IgD-negative memory B cell (primary cell): ENCODE measurements around the gene HAVCR2. TPM values are rescaled to one million over a fixed set of nuclear protein-coding genes. Genes with fewer than 3 reads are reported as not detected.

ENCODE experiments used
- H3K27ac Mint-ChIP-seq, 3 donors: one replicate each; pipeline ENCODE4 v1.8.0; 2020 to 2022; ENCODE audit warnings: mild to moderate bottlenecking in 3 of 3, mixed read lengths in 3 of 3, moderate library complexity in 1 of 3
- H3K27me3 Mint-ChIP-seq: one replicate; pipeline ENCODE4 v1.8.0; 2021; ENCODE audit warnings: mixed read lengths
- H3K36me3 Mint-ChIP-seq: one replicate; pipeline ENCODE4 v1.8.0; 2020; ENCODE audit warnings: mild to moderate bottlenecking, mixed read lengths
- H3K4me1 Mint-ChIP-seq, 3 donors: one replicate each; pipeline ENCODE4 v1.8.0; 2020 to 2022; ENCODE audit warnings: mixed read lengths in 3 of 3, mild to moderate bottlenecking in 1 of 3
- H3K4me3 Mint-ChIP-seq, 4 donors: one replicate each; pipeline ENCODE4 v1.8.0; 2020 to 2022; ENCODE audit warnings: mild to moderate bottlenecking in 4 of 4, mixed read lengths in 4 of 4, moderate library complexity in 3 of 4
- H3K9me3 Mint-ChIP-seq, 3 donors: one replicate each; pipeline ENCODE4 v1.8.0; 2020 to 2021; ENCODE audit warnings: mixed read lengths in 3 of 3, mild to moderate bottlenecking in 1 of 3
- polyA plus RNA-seq: library from polyadenylated mRNA; unstranded; fragments of 300-500 nt; fragmentation: Illumina TruSeq; gene quantifications from one replicate; pipeline ENCODE4 v1.2.3, GENCODE V29; 2021

HAVCR2 gene
- 1.8 TPM for polyA plus RNA-seq

DNA sequence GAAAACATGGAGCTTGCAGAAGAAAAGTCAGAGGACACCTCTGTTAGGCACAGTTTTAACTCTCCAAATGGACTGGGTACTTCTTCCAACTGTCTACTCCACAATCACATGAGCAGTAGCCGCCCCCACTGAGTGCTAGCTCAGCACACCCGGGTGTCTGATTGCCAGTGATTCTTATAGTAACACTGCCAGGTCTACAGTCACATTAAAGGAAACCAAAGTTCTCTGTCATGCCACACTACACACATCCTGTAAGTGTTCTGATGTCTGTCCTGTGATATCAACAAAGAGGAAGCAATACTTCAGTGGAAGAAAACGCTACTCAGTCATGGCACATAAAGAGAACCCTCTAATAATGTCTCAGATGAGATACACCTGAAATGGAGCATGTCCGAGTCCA lies at the start of gene HAVCR2:
HAVCR2 (minus strand) TSS at position 69 of the 400 bp plus-strand sequence; CDS start at position 8, 61 bp downstream.
- H3K36me3 Mint-ChIP-seq, result peaks cover 3% of the 10 kb centered on the region
- peaks cover 21 to 27% (median 23%) of the 10 kb centered on the region in 3 donors for H3K4me1 Mint-ChIP-seq
- peak within 1 kb of the TSS; percentile 73 to 91 (median 81) for H3K4me3 Mint-ChIP-seq
- H3K9me3 Mint-ChIP-seq, result no peaks in the 10 kb centered on the region
- H3K27ac Mint-ChIP-seq, result peak within 1 kb of the TSS; percentile 68 to 87 (median 75)
- H3K27me3 Mint-ChIP-seq, result no peaks in the 10 kb centered on the region

DNA sequence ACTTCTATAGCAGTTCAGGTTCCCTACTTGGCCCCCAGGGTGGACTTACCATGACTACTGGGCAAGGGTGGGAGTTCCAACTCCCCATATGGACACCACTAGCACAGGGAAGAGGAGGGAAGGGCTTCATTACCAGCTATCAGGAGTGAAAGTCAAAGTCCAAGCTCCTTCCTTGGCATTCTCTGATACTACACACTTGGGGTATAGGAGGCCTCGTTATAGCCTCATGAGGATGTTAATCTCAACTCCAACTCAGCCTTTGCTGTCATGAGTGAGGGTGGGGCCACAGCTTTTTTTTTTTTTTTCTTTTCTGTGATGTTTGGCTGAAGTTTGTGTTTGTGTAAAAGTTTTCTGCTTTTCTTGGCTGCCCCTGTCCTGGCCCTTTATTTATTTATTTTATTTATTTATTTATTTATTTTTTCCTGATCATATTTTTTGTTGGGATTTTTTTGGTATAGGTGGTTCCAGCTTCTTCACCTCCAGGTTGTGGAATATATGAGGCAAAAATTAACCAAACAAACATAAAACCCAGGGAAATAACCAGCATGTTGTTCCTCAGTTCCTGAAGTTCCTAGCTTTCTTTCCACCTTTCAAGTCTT lies 48.5 kb upstream of the HAVCR2 start:
- no peaks in the 10 kb centered on the region for H3K36me3 Mint-ChIP-seq
- H3K4me3 Mint-ChIP-seq, result no peak overlapping the region
- no peaks in the 10 kb centered on the region for H3K9me3 Mint-ChIP-seq
- H3K4me1 Mint-ChIP-seq, result peaks cover 0 to 4% (median 3%) of the 10 kb centered on the region in 3 donors
- H3K27me3 Mint-ChIP-seq, result no peaks in the 10 kb centered on the region
- no peak overlapping the region for H3K27ac Mint-ChIP-seq

GRCh38 chr5:157155297-157155696 lies 46.5 kb upstream of the HAVCR2 start:
- Mint-ChIP-seq H3K27ac (peak overlapping the region in 1 of 3 donors; percentile 5), H3K36me3 (no peaks in the 10 kb centered on the region), H3K9me3 (no peaks in the 10 kb centered on the region), H3K27me3 (no peaks in the 10 kb centered on the region), H3K4me1 (peaks cover 0 to 4% (median 3%) of the 10 kb centered on the region in 3 donors), H3K4me3 (no peak overlapping the region)

DNA sequence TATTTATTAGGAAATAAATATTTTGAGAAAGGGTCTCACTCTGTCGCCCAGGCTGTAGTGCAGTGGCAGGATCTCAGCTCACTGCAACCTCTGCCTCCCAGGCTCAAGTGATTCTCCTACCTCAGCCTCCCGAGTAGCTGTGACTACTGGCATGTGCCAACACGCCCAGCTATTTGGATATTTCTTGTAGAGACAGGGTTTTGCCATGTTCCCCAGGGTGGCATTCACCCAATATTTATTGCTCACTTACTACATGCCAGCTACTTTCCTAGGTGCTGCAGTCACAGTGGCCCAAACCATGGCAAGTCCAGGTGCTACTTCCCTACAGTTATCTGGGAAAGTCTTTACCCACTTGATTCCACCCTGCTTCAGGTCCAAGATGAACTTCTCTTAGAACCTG lies 42.2 kb upstream of the HAVCR2 start:
- H3K9me3 Mint-ChIP-seq, result no peaks in the 10 kb centered on the region
- H3K4me3 Mint-ChIP-seq, result no peak overlapping the region
- peaks cover 4 to 7% (median 5%) of the 10 kb centered on the region in 3 donors for H3K4me1 Mint-ChIP-seq
- no peaks in the 10 kb centered on the region for H3K27me3 Mint-ChIP-seq
- no peak overlapping the region for H3K27ac Mint-ChIP-seq
- no peaks in the 10 kb centered on the region for H3K36me3 Mint-ChIP-seq

DNA sequence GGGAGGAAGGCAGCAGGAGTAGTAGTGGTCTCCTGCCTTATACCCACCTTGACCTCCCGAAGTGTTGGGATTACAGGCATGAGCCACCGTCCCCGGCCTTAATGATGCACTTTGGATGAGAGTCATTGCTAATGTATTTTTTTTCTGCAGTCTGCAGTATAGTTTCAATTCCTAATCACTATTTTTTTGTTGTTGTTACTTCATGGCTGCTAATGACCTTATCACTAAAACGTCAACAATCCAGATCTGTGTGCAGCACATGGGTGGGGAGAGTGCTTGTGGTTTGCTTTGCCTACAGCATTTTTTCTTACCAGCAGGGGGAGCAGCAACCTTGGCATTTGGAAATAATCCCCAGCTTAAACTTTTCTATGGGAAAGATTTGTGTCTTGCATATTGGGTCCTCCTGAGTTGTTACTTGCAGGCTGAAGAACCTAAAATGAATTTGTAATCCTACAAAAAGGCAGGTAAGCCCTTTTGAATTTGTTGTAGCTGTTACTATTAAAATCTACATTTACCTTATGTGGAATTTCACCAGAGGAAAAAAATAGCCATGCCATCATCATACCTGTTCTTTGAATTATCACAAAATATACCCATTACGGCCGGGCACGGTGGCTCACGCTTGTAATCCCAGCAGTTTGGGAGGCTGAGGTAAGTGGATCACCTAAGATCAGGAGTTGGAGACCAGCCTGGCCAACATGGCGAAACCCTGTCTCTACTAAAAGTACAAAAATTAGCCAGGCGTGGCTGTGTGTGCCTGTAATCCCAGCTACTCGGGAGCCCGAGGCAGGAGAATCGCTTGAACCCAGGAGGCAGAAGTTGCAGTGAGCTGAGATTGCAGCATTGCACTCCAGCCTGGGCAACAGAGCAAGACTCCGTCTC lies 40.1 kb upstream of the HAVCR2 start:
- Mint-ChIP-seq H3K27me3 (no peaks in the 10 kb centered on the region), H3K4me3 (peak overlapping the region in 1 of 4 donors; percentile 31), H3K36me3 (no peaks in the 10 kb centered on the region), H3K4me1 (peaks cover 4 to 7% (median 4%) of the 10 kb centered on the region in 3 donors), H3K27ac (peak overlapping the region in 2 of 3 donors; percentile 1 to 73), H3K9me3 (no peaks in the 10 kb centered on the region)

GRCh38 chr5:157143127-157143971 lies 34.5 kb upstream of the HAVCR2 start:
- Mint-ChIP-seq H3K4me1 (peaks cover 20 to 28% (median 28%) of the 10 kb centered on the region in 3 donors), H3K36me3 (peaks cover 10% of the 10 kb centered on the region), H3K27ac (peak overlapping the region; percentile 96 to 98 (median 98)), H3K4me3 (peak overlapping the region; percentile 97 to 99 (median 98)), H3K27me3 (no peaks in the 10 kb centered on the region), H3K9me3 (no peaks in the 10 kb centered on the region)

GRCh38 chr5:157142317-157143126 lies 33.7 kb upstream of the HAVCR2 start, which contains the start of gene MED7:
TSS of gene MED7 (minus strand) at chr5:157142865. CDS start at chr5:157139431, 3,434 bp downstream.
- H3K27me3 Mint-ChIP-seq, result no peaks in the 10 kb centered on the region
- H3K4me1 Mint-ChIP-seq, result peaks cover 20 to 29% (median 28%) of the 10 kb centered on the region in 3 donors
- peak within 1 kb of the TSS; percentile 97 to 99 (median 98) for H3K4me3 Mint-ChIP-seq
- H3K9me3 Mint-ChIP-seq, result no peaks in the 10 kb centered on the region
- H3K27ac Mint-ChIP-seq, result peak within 1 kb of the TSS; percentile 96 to 98 (median 98)
- H3K36me3 Mint-ChIP-seq, result peaks cover 10% of the 10 kb centered on the region

- Mint-ChIP-seq H3K9me3 (no peaks in the 10 kb centered on the region), H3K36me3 (peaks cover 10% of the 10 kb centered on the region), H3K27me3 (no peaks in the 10 kb centered on the region), H3K4me1 (peaks cover 22 to 38% (median 25%) of the 10 kb centered on the region in 3 donors), H3K4me3 (no peak overlapping the region), H3K27ac (no peak overlapping the region)
Observed at GRCh38 chr5:157137691-157138090, 28.8 kb upstream of the HAVCR2 start.

- Mint-ChIP-seq H3K27ac (no peak overlapping the region), H3K4me3 (no peak overlapping the region)
Observed at GRCh38 chr5:157132281-157132612, 23.4 kb upstream of the HAVCR2 start.

DNA sequence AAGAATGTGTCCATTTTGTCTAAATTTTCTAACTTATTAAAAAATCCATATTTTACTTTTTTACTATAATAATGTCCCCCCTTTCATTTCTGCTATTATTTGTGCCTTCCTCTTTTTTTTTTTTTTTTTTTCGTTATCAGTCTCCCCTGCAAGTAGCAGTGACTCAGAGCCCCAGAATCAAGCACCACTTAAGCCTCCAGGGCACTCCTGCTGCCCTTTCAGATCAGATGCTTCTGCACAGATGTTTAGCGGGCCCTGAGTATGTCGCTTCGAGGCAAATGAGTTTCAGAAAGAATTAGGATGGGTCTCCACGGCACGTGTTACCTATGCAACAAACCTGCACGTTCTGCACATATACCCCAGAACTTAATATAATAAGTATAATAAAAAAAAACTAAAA lies 22.1 kb upstream of the HAVCR2 start:
- H3K36me3 Mint-ChIP-seq, result no peaks in the 10 kb centered on the region
- H3K4me3 Mint-ChIP-seq, result peak overlapping the region in 2 of 4 donors; percentile 18 to 41
- H3K4me1 Mint-ChIP-seq, result peaks cover 8 to 16% (median 13%) of the 10 kb centered on the region in 3 donors
- H3K27me3 Mint-ChIP-seq, result no peaks in the 10 kb centered on the region
- peaks cover 0 to 2% (median 0%) of the 10 kb centered on the region in 3 donors for H3K9me3 Mint-ChIP-seq
- no peak overlapping the region for H3K27ac Mint-ChIP-seq

More at GRCh38 chr5:157132281-157132612, 23.4 kb upstream of the HAVCR2 start:
- H3K27me3 Mint-ChIP-seq, result no peaks in the 10 kb centered on the region
- H3K36me3 Mint-ChIP-seq, result no peaks in the 10 kb centered on the region
- H3K4me1 Mint-ChIP-seq, result peaks cover 10 to 20% (median 13%) of the 10 kb centered on the region in 3 donors
- peaks cover 0 to 2% (median 0%) of the 10 kb centered on the region in 3 donors for H3K9me3 Mint-ChIP-seq

- Mint-ChIP-seq H3K4me3 (no peak overlapping the region), H3K4me1 (peaks cover 0 to under 1% (median 0%) of the 10 kb centered on the region in 3 donors), H3K36me3 (peaks cover 7% of the 10 kb centered on the region), H3K9me3 (peaks cover 1 to 12% (median 4%) of the 10 kb centered on the region in 3 donors), H3K27me3 (no peaks in the 10 kb centered on the region), H3K27ac (no peak overlapping the region)
Observed at GRCh38 chr5:157121709-157122108, 12.9 kb upstream of the HAVCR2 start.

DNA sequence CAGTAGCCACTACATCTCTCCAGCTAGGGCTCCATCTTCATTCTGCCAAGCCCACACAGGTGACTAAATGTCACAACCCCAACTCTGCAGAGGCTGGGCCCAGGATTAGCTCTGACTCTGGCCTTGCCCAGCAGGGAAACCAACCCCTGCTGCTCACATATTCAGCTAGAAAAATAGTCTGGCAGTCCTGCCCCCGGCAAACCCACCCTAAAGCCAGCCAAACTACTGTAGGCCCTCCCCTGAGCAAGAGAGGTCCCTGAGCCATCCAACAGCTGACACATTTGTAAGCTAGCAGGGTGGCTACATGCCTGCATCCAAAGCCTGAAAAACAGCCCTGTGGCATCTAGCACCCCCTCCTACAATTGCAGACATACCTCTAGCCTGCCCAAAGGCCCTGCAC lies 11.3 kb upstream of the HAVCR2 start:
- Mint-ChIP-seq H3K4me3 (no peak overlapping the region), H3K4me1 (peaks cover 0 to 5% (median 0%) of the 10 kb centered on the region in 3 donors), H3K9me3 (peaks cover 1 to 12% (median 4%) of the 10 kb centered on the region in 3 donors), H3K36me3 (peaks cover 7% of the 10 kb centered on the region), H3K27me3 (no peaks in the 10 kb centered on the region), H3K27ac (no peak overlapping the region)

GRCh38 chr5:157116483-157116954 lies 7.7 kb upstream of the HAVCR2 start:
- Mint-ChIP-seq H3K27me3 (no peaks in the 10 kb centered on the region), H3K27ac (no peak overlapping the region), H3K36me3 (no peaks in the 10 kb centered on the region), H3K4me1 (peaks cover 0 to 5% (median 0%) of the 10 kb centered on the region in 3 donors), H3K4me3 (peak overlapping the region in 1 of 4 donors; percentile 15), H3K9me3 (peaks cover 0 to 4% (median 4%) of the 10 kb centered on the region in 3 donors)

DNA sequence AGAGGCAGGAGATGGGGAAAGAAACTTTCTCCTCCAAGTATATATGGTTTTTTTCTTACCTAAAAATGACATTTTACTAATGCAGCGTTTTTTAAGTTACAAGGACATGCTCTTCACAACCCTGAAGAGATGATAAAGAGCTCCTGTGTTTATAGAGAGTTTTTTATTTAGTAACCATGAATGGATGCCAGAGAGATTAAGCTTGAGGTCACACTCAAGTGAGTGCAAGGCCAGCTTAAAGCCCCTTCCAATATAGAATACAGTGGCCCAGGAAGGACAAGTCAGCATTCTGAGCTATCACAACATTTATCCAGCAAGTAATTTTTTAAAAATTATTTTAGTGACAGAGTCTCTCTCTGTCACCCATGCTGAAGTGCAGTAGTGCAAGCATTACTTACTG lies 6.7 kb upstream of the HAVCR2 start:
- Mint-ChIP-seq H3K9me3 (no peaks in the 10 kb centered on the region), H3K36me3 (no peaks in the 10 kb centered on the region), H3K4me1 (peaks cover 0 to 5% (median 2%) of the 10 kb centered on the region in 3 donors), H3K27me3 (no peaks in the 10 kb centered on the region), H3K4me3 (no peak overlapping the region), H3K27ac (no peak overlapping the region)
